K562 (cell line): ENCODE data around the gene LIX1L. TPM values are rescaled to one million over a fixed set of nuclear protein-coding genes. Genes with fewer than 3 reads are reported as not detected.

Experiments
- ATF3 ChIP-seq, 2 experiments: fragments of 450-650 bp in 1 of 2; sonication (generic) in 1 of 2; formaldehyde crosslinking in 1 of 2; IDR thresholded peaks in 1 of 2; conservative IDR thresholded peaks in 1 of 2; 2 replicates each; pipeline versions ENCODE4 v1.6.1 to v1.8.1; 2016 to 2023; ENCODE audit warnings: mild to moderate bottlenecking in 2 of 2, moderate library complexity in 2 of 2, inconsistent platforms in 1 of 2, missing genetic modification reagents in 1 of 2
- BMI1 ChIP-seq: fragments of 150-350 bp; IDR thresholded peaks from 2 replicates; pipeline ENCODE4 v1.6.1; 2014; ENCODE audit warnings: low read length
- ELF2 ChIP-seq: fragments of 250-450 bp; sonication (Bioruptor Pico); IDR thresholded peaks from 2 replicates; pipeline ENCODE4 v1.5.0; 2021; ENCODE audit warnings: mild to moderate bottlenecking
- ESRRA ChIP-seq: fragments of 450-650 bp; IDR thresholded peaks from 2 replicates; pipeline ENCODE4 v1.6.1; 2014; ENCODE audit warnings: low read depth, mild to moderate bottlenecking, moderate library complexity, borderline replicate concordance
- GTF2E2 ChIP-seq: fragments of 200-800 bp; sonication (Bioruptor generic); IDR thresholded peaks from 2 replicates; pipeline ENCODE4 v1.6.1; 2016; ENCODE audit warnings: missing genetic modification characterization, missing compliant biosample characterization
- MAFF ChIP-seq: IDR thresholded peaks from 2 replicates; pipeline ENCODE4 v1.6.1; 2012; ENCODE audit warnings: low read length, improper control_type of control experiment
- MIER1 ChIP-seq: fragments of 450-650 bp; IDR thresholded peaks from 2 replicates; pipeline ENCODE4 v1.6.1; 2016; ENCODE audit warnings: antibody characterized with exemption, mild to moderate bottlenecking, low read depth
- NFRKB ChIP-seq: fragments of 450-650 bp; IDR thresholded peaks from 2 replicates; pipeline ENCODE4 v1.6.1; 2016; ENCODE audit warnings: low read depth
- PCBP2 ChIP-seq: fragments of 200-400 bp; formaldehyde crosslinking; IDR thresholded peaks from 2 replicates; pipeline ENCODE4 v1.6.1; 2018; ENCODE audit warnings: low read length, low read depth, mild to moderate bottlenecking, moderate library complexity; ENCODE audit not compliant: poor library complexity, severe bottlenecking
- PHF8 ChIP-seq: fragments of 200-600 bp; sonication (generic); IDR thresholded peaks from 2 replicates; pipeline ENCODE4 v1.6.1; 2012; ENCODE audit warnings: mixed run types, mild to moderate bottlenecking, inconsistent platforms, low read length, moderate library complexity, borderline replicate concordance
- ZNF57 ChIP-seq: fragments of 450-650 bp; formaldehyde crosslinking; IDR thresholded peaks from 2 replicates; pipeline ENCODE4 v1.4.0; 2020; ENCODE audit warnings: mild to moderate bottlenecking, moderate library complexity
- ZNF79 ChIP-seq: fragments of 250-450 bp; sonication (Bioruptor Pico); IDR thresholded peaks from 2 replicates; pipeline ENCODE4 v1.4.0; 2020; ENCODE audit warnings: low read depth, mild to moderate bottlenecking, moderate library complexity
- polyA plus RNA-seq, 8 experiments: library from polyadenylated mRNA; depleted of rRNA in 4 of 8; stranded (reverse) in 5 of 8; unstranded in 3 of 8; fragments of >200 nt; fragmentation: Nextera tagmentation in 2 of 8; fragmentation: Illumina TruSeq in 1 of 8; extraction: Ambion mirVana in 2 of 8; extraction: Trizol in 1 of 8; gene quantifications; 2 replicates each; pipeline versions ENCODE4 v1.2.1 to v1.2.3, GENCODE V29; 2011 to 2014; ENCODE audit warnings: inconsistent platforms in 1 of 8, missing spikeins in 1 of 8
- total RNA-seq, 7 experiments: library from RNA; depleted of rRNA in 6 of 7; stranded (reverse); fragments of >200 nt in 6 of 7; fragmentation: Illumina TruSeq in 2 of 7; extraction: Trizol in 2 of 7; gene quantifications; 2 replicates each; pipeline versions ENCODE4 v1.2.1 to v1.2.3, GENCODE V29; 2011 to 2021; ENCODE audit warnings: low replicate concordance in 1 of 7
- TF ChIP-seq, protein P1 (sequence below): IDR thresholded peaks from 2 replicates; pipeline ENCODE4 v1.6.1; 2011; ENCODE audit warnings: borderline replicate concordance, low read depth, mild to moderate bottlenecking, moderate library complexity, low read length; ENCODE audit not compliant: insufficient read depth, poor library complexity, severe bottlenecking
- TF ChIP-seq, protein P2 (sequence below): sonication (generic); formaldehyde crosslinking; IDR thresholded peaks from 2 replicates; pipeline ENCODE4 v1.8.0; 2022; ENCODE audit warnings: mild to moderate bottlenecking, missing genetic modification reagents

The LIX1L gene
- total and polyA plus RNA-seq, 9 of the 15 experiments (the other 6 are each of a cell fraction or from before 2014, with no cell fraction given): 4.6 to 26.5 (median 12.5) TPM

- TF ChIP-seq, protein P1, sequence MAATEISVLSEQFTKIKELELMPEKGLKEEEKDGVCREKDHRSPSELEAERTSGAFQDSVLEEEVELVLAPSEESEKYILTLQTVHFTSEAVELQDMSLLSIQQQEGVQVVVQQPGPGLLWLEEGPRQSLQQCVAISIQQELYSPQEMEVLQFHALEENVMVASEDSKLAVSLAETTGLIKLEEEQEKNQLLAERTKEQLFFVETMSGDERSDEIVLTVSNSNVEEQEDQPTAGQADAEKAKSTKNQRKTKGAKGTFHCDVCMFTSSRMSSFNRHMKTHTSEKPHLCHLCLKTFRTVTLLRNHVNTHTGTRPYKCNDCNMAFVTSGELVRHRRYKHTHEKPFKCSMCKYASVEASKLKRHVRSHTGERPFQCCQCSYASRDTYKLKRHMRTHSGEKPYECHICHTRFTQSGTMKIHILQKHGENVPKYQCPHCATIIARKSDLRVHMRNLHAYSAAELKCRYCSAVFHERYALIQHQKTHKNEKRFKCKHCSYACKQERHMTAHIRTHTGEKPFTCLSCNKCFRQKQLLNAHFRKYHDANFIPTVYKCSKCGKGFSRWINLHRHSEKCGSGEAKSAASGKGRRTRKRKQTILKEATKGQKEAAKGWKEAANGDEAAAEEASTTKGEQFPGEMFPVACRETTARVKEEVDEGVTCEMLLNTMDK: peak; percentile 90
- no peak for TF ChIP-seq BMI1
- peak; percentile 71; the same call in 1 of the 2 replicates for TF ChIP-seq MIER1
- no peak for TF ChIP-seq MAFF
- no peak for TF ChIP-seq ZNF57
- TF ChIP-seq PHF8: peak; percentile 98
- peak; percentile 5; the same call in 1 of the 2 replicates for TF ChIP-seq GTF2E2 (tag)
- 0 out of 2 replicates have a peak, but pooled peaks have one; percentile 6 for TF ChIP-seq ATF3 (IDR thresholded peaks at IDR 0.05)
- TF ChIP-seq ATF3 (CRISPR knock-in tag; conservative IDR thresholded peaks at IDR 0.05): peak; percentile 84; the same call in 1 of the 2 replicates
- peak; percentile 99 for TF ChIP-seq NFRKB
- TF ChIP-seq ESRRA: peak; percentile 66; the same call in 1 of the 2 replicates
- no peak for TF ChIP-seq ZNF79 (CRISPR knock-in tag)
- TF ChIP-seq ELF2 (CRISPR knock-in tag): 0 out of 2 replicates have a peak, but pooled peaks have one; percentile 38
- TF ChIP-seq, protein P2, sequence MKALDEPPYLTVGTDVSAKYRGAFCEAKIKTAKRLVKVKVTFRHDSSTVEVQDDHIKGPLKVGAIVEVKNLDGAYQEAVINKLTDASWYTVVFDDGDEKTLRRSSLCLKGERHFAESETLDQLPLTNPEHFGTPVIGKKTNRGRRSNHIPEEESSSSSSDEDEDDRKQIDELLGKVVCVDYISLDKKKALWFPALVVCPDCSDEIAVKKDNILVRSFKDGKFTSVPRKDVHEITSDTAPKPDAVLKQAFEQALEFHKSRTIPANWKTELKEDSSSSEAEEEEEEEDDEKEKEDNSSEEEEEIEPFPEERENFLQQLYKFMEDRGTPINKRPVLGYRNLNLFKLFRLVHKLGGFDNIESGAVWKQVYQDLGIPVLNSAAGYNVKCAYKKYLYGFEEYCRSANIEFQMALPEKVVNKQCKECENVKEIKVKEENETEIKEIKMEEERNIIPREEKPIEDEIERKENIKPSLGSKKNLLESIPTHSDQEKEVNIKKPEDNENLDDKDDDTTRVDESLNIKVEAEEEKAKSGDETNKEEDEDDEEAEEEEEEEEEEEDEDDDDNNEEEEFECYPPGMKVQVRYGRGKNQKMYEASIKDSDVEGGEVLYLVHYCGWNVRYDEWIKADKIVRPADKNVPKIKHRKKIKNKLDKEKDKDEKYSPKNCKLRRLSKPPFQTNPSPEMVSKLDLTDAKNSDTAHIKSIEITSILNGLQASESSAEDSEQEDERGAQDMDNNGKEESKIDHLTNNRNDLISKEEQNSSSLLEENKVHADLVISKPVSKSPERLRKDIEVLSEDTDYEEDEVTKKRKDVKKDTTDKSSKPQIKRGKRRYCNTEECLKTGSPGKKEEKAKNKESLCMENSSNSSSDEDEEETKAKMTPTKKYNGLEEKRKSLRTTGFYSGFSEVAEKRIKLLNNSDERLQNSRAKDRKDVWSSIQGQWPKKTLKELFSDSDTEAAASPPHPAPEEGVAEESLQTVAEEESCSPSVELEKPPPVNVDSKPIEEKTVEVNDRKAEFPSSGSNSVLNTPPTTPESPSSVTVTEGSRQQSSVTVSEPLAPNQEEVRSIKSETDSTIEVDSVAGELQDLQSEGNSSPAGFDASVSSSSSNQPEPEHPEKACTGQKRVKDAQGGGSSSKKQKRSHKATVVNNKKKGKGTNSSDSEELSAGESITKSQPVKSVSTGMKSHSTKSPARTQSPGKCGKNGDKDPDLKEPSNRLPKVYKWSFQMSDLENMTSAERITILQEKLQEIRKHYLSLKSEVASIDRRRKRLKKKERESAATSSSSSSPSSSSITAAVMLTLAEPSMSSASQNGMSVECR (CRISPR knock-in tag): peak; percentile 69; the same call in 1 of the 2 replicates
- no peak for TF ChIP-seq PCBP2
Observed at GRCh38 chr1:145927063-145927886, 30.5 kb downstream of the LIX1L start, which contains the start of gene RBM8A (continued).
